GM19099 (cell line): ENCODE results near the gene SLC25A21.

Experiments used
- POLR2A ChIP-seq: IDR thresholded peaks from 3 replicates; pipeline ENCODE4 v1.6.1; 2011; ENCODE audit warnings: low read depth; ENCODE audit not compliant: insufficient read length; ENCODE audit errors: extremely low read depth

Gene SLC25A21

GRCh38 chr14:36935976-36936678 is 236.3 kb downstream of the SLC25A21 start:
- TF ChIP-seq POLR2A, result no peak

- TF ChIP-seq POLR2A, result no peak
Measured at GRCh38 chr14:36934304-36934703, 238.1 kb downstream of the SLC25A21 start.

- no peak for TF ChIP-seq POLR2A
Measured at GRCh38 chr14:36931791-36932190, 240.6 kb downstream of the SLC25A21 start.

GRCh38 chr14:36928432-36928831 is 244.0 kb downstream of the SLC25A21 start:
- no peak for TF ChIP-seq POLR2A

GRCh38 chr14:36925094-36925493 is 247.3 kb downstream of the SLC25A21 start:
- no peak for TF ChIP-seq POLR2A

- TF ChIP-seq POLR2A, result no peak
Measured at GRCh38 chr14:36916668-36917067, 255.7 kb downstream of the SLC25A21 start.

GRCh38 chr14:36915081-36915480 is 257.3 kb downstream of the SLC25A21 start:
- TF ChIP-seq POLR2A, result no peak

GRCh38 chr14:36910578-36910977 is 261.8 kb downstream of the SLC25A21 start:
- no peak for TF ChIP-seq POLR2A

GRCh38 chr14:36905272-36905888 is 267.0 kb downstream of the SLC25A21 start:
- no peak for TF ChIP-seq POLR2A

GRCh38 chr14:36901861-36902260 is 270.5 kb downstream of the SLC25A21 start:
- no peak for TF ChIP-seq POLR2A

- no peak for TF ChIP-seq POLR2A
Measured at GRCh38 chr14:36900846-36901245, 271.6 kb downstream of the SLC25A21 start.

GRCh38 chr14:36884049-36884448 is 288.4 kb downstream of the SLC25A21 start:
- no peak for TF ChIP-seq POLR2A

GRCh38 chr14:36880276-36880675 is 292.1 kb downstream of the SLC25A21 start:
- no peak for TF ChIP-seq POLR2A

- no peak for TF ChIP-seq POLR2A
Measured at GRCh38 chr14:36879558-36879957, 292.8 kb downstream of the SLC25A21 start.

GRCh38 chr14:36874396-36875138 is 297.8 kb downstream of the SLC25A21 start:
- no peak for TF ChIP-seq POLR2A

GRCh38 chr14:36870776-36871175 is 301.6 kb downstream of the SLC25A21 start:
- no peak for TF ChIP-seq POLR2A
